H9 (cell line): Measurements from ENCODE around the gene SLC4A2. TPM values are rescaled to one million over a fixed set of nuclear protein-coding genes. Genes with fewer than 3 reads are reported as not detected.

Experiments
- DNase-seq: peaks from one replicate; pipeline ENCODE4 v3.0.0-alpha.2; 2017
- H2AFZ ChIP-seq: one replicate; pipeline ENCODE4 v1.6.1; 2013; ENCODE audit warnings: mild to moderate bottlenecking, low read length, control low read depth, moderate library complexity
- H2AK5ac ChIP-seq: 2 replicates; pipeline ENCODE4 v1.6.1; 2013; ENCODE audit warnings: low read length, control low read depth, mixed read lengths; ENCODE audit not compliant: insufficient read length
- H2BK120ac ChIP-seq: one replicate; pipeline ENCODE4 v1.6.1; 2013; ENCODE audit warnings: low read depth, mild to moderate bottlenecking, low read length, control low read depth, inconsistent platforms; ENCODE audit not compliant: poor library complexity, severe bottlenecking
- H2BK12ac ChIP-seq: 2 replicates; pipeline ENCODE4 v1.6.1; 2013; ENCODE audit warnings: low read length, control low read depth, mixed read lengths, low read depth; ENCODE audit not compliant: insufficient read length
- H2BK15ac ChIP-seq: 2 replicates; pipeline ENCODE4 v1.6.1; 2013; ENCODE audit warnings: low read depth, low read length, control low read depth
- H2BK20ac ChIP-seq: one replicate; pipeline ENCODE4 v1.6.1; 2013; ENCODE audit warnings: low read depth, mild to moderate bottlenecking, low read length, control low read depth, inconsistent platforms; ENCODE audit not compliant: poor library complexity, severe bottlenecking
- H2BK5ac ChIP-seq: 2 replicates; pipeline ENCODE4 v1.6.1; 2013; ENCODE audit warnings: low read length, control low read depth, mixed read lengths; ENCODE audit not compliant: insufficient read length
- H3K14ac ChIP-seq: 2 replicates; pipeline ENCODE4 v1.6.1; 2013; ENCODE audit warnings: low read length, control low read depth; ENCODE audit not compliant: insufficient read depth
- H3K18ac ChIP-seq: 2 replicates; pipeline ENCODE4 v1.6.1; 2013; ENCODE audit warnings: low read depth, mild to moderate bottlenecking, mixed read lengths, low read length, control low read depth; ENCODE audit not compliant: insufficient read length
- H3K23ac ChIP-seq: 2 replicates; pipeline ENCODE4 v1.6.1; 2013; ENCODE audit warnings: low read length, control low read depth, mixed read lengths, low read depth; ENCODE audit not compliant: insufficient read length
- H3K23me2 ChIP-seq: 2 replicates; pipeline ENCODE4 v1.6.1; 2013; ENCODE audit warnings: low read depth, mild to moderate bottlenecking, mixed read lengths, low read length, control low read depth; ENCODE audit not compliant: insufficient read length, poor library complexity, severe bottlenecking
- H3K27ac ChIP-seq: 2 replicates; pipeline ENCODE4 v1.5.1; 2013; ENCODE audit warnings: low read length, control low read depth, mixed read lengths, low read depth; ENCODE audit not compliant: insufficient read length
- H3K27me3 ChIP-seq: 2 replicates; pipeline ENCODE4 v1.6.1; 2013; ENCODE audit warnings: low read length, control low read depth, inconsistent platforms; ENCODE audit not compliant: insufficient read depth
- H3K4ac ChIP-seq: 2 replicates; pipeline ENCODE4 v1.6.1; 2013; ENCODE audit warnings: low read depth, mild to moderate bottlenecking, control low read depth, inconsistent platforms, low read length, moderate library complexity
- H3K4me1 ChIP-seq: 2 replicates; pipeline ENCODE4 v1.6.1; 2013; ENCODE audit warnings: low read length, control low read depth, inconsistent platforms; ENCODE audit not compliant: insufficient read depth
- H3K4me2 ChIP-seq: 2 replicates; pipeline ENCODE4 v1.6.1; 2013; ENCODE audit warnings: low read length, control low read depth, mixed read lengths; ENCODE audit not compliant: insufficient read length, insufficient read depth
- H3K56ac ChIP-seq: 2 replicates; pipeline ENCODE4 v1.6.1; 2013; ENCODE audit warnings: low read depth, mild to moderate bottlenecking, mixed read lengths, low read length, control low read depth; ENCODE audit not compliant: insufficient read length
- H3K79me1 ChIP-seq: 2 replicates; pipeline ENCODE4 v1.6.1; 2013; ENCODE audit warnings: low read depth, mild to moderate bottlenecking, moderate library complexity, low read length, control low read depth, inconsistent platforms; ENCODE audit not compliant: insufficient read depth, poor library complexity, severe bottlenecking
- H3K79me2 ChIP-seq: 2 replicates; pipeline ENCODE4 v1.6.1; 2013; ENCODE audit warnings: low read length, control low read depth, inconsistent platforms; ENCODE audit not compliant: insufficient read depth
- H3K9ac ChIP-seq: 2 replicates; pipeline ENCODE4 v1.6.1; 2013; ENCODE audit warnings: low read length, control low read depth, mixed read lengths; ENCODE audit not compliant: insufficient read length; ENCODE audit errors: extremely low read depth
- H3K9me3 ChIP-seq: one replicate; pipeline ENCODE4 v1.6.1; 2013; ENCODE audit warnings: low read depth, low read length, inconsistent platforms; ENCODE audit not compliant: control insufficient read depth
- H3T11ph ChIP-seq: one replicate; pipeline ENCODE4 v1.6.1; 2013; ENCODE audit warnings: mild to moderate bottlenecking, low read length, control low read depth, inconsistent platforms
- H4K20me1 ChIP-seq: one replicate; pipeline ENCODE4 v1.6.1; 2013; ENCODE audit not compliant: control insufficient read depth, insufficient read length, insufficient read depth
- H4K5ac ChIP-seq: 2 replicates; pipeline ENCODE4 v1.6.1; 2013; ENCODE audit warnings: low read depth, mild to moderate bottlenecking, mixed read lengths, low read length, control low read depth; ENCODE audit not compliant: insufficient read length
- H4K8ac ChIP-seq: replicated peaks from 2 replicates; pipeline ENCODE4 v1.6.1; 2013; ENCODE audit warnings: low read length, control low read depth, mixed read lengths, low read depth; ENCODE audit not compliant: insufficient read length
- H4K91ac ChIP-seq: 2 replicates; pipeline ENCODE4 v1.6.1; 2013; ENCODE audit warnings: low read depth, mild to moderate bottlenecking, moderate library complexity, mixed read lengths, low read length, control low read depth; ENCODE audit not compliant: insufficient read length
- H3K27ac Mint-ChIP-seq, 3 experiments: 2 replicates in 2 of 3; 3 replicates in 1 of 3; pipeline ENCODE4 v1.8.0; 2020 to 2021; ENCODE audit warnings: mixed read lengths in 3 of 3, mild to moderate bottlenecking in 1 of 3, moderate library complexity in 1 of 3
- H3K27me3 Mint-ChIP-seq: 2 replicates; pipeline ENCODE4 v1.8.0; 2021; ENCODE audit warnings: low read depth, mild to moderate bottlenecking, moderate library complexity, mixed read lengths
- H3K36me3 Mint-ChIP-seq, 3 experiments: 2 replicates in 2 of 3; 3 replicates in 1 of 3; pipeline ENCODE4 v1.8.0; 2020 to 2021; ENCODE audit warnings: low read depth in 3 of 3, mixed read lengths in 3 of 3; ENCODE audit not compliant: insufficient read depth in 1 of 3
- H3K4me1 Mint-ChIP-seq, 2 experiments: 2 replicates each; pipeline ENCODE4 v1.8.0; 2020; ENCODE audit warnings: mixed read lengths in 2 of 2
- H3K4me3 Mint-ChIP-seq, 2 experiments: 2 replicates in 1 of 2; 3 replicates in 1 of 2; pipeline ENCODE4 v1.8.0; 2020 to 2021; ENCODE audit warnings: mild to moderate bottlenecking in 2 of 2, mixed read lengths in 2 of 2, moderate library complexity in 1 of 2
- H3K9me3 Mint-ChIP-seq, 2 experiments: 2 replicates in 1 of 2; 3 replicates in 1 of 2; pipeline ENCODE4 v1.8.0; 2020; ENCODE audit warnings: mild to moderate bottlenecking in 2 of 2, mixed read lengths in 2 of 2, moderate library complexity in 1 of 2
- WGBS: extraction: QIAGEN DNeasy Blood & Tissue Kit; methylation state at CpG from one replicate; pipeline ENCODE4 v1.1.7; 2013; ENCODE audit warnings: missing lambda C conversion rate, low lambda C conversion rate, mixed read lengths; ENCODE audit not compliant: insufficient read length; ENCODE audit errors: extremely low coverage; 5-methylcytosine and 5-hydroxymethylcytosine counted together
- total RNA-seq: library from RNA; stranded (reverse); gene quantifications from 2 replicates; pipeline ENCODE4 v1.2.1, GENCODE V29; 2021
- TF ChIP-seq, protein P1 (sequence below): fragments of 200-600 bp; sonication (generic); conservative IDR thresholded peaks from 3 replicates; pipeline ENCODE4 v1.8.0; 2021; ENCODE audit warnings: antibody characterized with exemption, mild to moderate bottlenecking

SLC4A2 gene
- total RNA-seq, 1 experiment from 2014 or later = 136 TPM

DNA sequence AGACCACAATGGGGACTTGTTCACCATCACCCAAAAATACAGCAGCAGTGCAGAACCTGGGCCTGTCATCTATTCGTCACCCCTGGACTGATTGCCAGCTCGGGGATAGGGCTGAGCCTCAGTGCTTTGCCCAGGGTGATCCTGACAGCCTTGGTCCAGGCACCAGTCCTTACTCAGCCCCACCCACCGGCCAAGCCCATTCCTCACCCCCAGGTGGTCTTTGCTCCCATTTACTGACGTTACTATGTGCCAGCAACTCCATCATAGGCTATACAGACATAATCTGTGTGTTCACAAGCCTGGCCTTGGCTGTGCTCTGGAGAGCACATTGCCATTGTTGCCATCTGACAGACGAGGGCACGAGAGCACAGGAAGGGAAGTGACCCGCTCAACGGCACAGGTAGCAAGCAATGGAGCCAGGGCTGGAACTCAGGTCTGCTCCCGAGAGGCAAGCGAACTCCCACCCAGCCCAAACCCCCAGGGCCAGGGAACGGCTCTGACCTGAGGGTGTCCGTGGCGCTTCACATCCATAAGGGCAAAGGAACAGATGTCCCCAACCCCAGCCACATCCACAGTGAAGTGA lies 41.9 kb upstream of the SLC4A2 start:
- Mint-ChIP-seq H3K27ac (no peak overlapping the region), H3K4me1 (peaks cover 24 to 51% of the 10 kb centered on the region in 2 experiments), H3K27me3 (peaks cover 76% of the 10 kb centered on the region), H3K9me3 (peaks cover 0 to 9% of the 10 kb centered on the region in 2 experiments; a peak in 2 of 5 replicates), H3K36me3 (peaks cover 2 to 6% (median 6%) of the 10 kb centered on the region in 3 experiments; a peak in 6 of 7 replicates), H3K4me3 (peak overlapping the region; percentile 55 to 79)
- TF ChIP-seq, protein P1, sequence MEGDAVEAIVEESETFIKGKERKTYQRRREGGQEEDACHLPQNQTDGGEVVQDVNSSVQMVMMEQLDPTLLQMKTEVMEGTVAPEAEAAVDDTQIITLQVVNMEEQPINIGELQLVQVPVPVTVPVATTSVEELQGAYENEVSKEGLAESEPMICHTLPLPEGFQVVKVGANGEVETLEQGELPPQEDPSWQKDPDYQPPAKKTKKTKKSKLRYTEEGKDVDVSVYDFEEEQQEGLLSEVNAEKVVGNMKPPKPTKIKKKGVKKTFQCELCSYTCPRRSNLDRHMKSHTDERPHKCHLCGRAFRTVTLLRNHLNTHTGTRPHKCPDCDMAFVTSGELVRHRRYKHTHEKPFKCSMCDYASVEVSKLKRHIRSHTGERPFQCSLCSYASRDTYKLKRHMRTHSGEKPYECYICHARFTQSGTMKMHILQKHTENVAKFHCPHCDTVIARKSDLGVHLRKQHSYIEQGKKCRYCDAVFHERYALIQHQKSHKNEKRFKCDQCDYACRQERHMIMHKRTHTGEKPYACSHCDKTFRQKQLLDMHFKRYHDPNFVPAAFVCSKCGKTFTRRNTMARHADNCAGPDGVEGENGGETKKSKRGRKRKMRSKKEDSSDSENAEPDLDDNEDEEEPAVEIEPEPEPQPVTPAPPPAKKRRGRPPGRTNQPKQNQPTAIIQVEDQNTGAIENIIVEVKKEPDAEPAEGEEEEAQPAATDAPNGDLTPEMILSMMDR = no peak
- Histone ChIP-seq H4K5ac (no peak overlapping the region), H3K79me1 (no peaks in the 10 kb centered on the region), H3K14ac (no peak overlapping the region), H2AFZ (no peak overlapping the region), H3T11ph (no peak overlapping the region), H3K79me2 (no peaks in the 10 kb centered on the region), H2BK120ac (no peak overlapping the region), H3K4me1 (peaks cover 6% of the 10 kb centered on the region; the same call in 1 of the 2 replicates), H2BK5ac (no peak overlapping the region), H3K4ac (no peak overlapping the region), H3K18ac (no peak overlapping the region), H3K56ac (no peak overlapping the region), H3K23ac (no peak overlapping the region), H3K23me2 (peaks cover 7% of the 10 kb centered on the region), H2AK5ac (no peak overlapping the region), H3K4me2 (peak overlapping the region; percentile 17), H4K8ac (no peak overlapping the region), H3K27me3 (peaks cover 6% of the 10 kb centered on the region; the same call in 1 of the 2 replicates), H2BK12ac (no peak overlapping the region), H3K9ac (no peak overlapping the region), H4K20me1 (no peaks in the 10 kb centered on the region), H4K91ac (no peak overlapping the region), H2BK20ac (no peak overlapping the region), H3K27ac (no peak overlapping the region), H3K9me3 (no peaks in the 10 kb centered on the region), H2BK15ac (no peak overlapping the region)
- no CpG with 5 or more reads among the region's 13 CpGs for WGBS
- DNase-seq = no peak
